ENCODE results near the gene MT4.
"Not testable (repeated sequence)": the region's sequence is repeated elsewhere in the genome, so short reads cannot be mapped to it uniquely, and the experiment has no call there.

- not testable (repeated sequence) for TF ChIP-seq GATA3 (IDR thresholded peaks at IDR 0.05; ENCODE audit: borderline replicate concordance); BHLHE40 (IDR thresholded peaks at IDR 0.05; ENCODE audit: low read depth, low read length); RFX5 (IDR thresholded peaks at IDR 0.05); CTCF (IDR thresholded peaks at IDR 0.05); MYC (IDR thresholded peaks at IDR 0.05; ENCODE audit: borderline replicate concordance, low read length); POLR2A (IDR thresholded peaks at IDR 0.05; ENCODE audit: low read length); JUN (IDR thresholded peaks at IDR 0.05)
These were observed 18.0 kb downstream of the MT4 start for GRCh38 chr16:56582911-56583310.

Data from A549 (cell line).